ENCODE results near the gene TMEM219. TPM values are rescaled to one million over a fixed set of nuclear protein-coding genes. Genes with fewer than 3 reads are reported as not detected.
"Not testable (repeated sequence)": the region's sequence is repeated elsewhere in the genome, so short reads cannot be mapped to it uniquely, and the experiment has no call there.

TMEM219 gene
- total RNA-seq, 4 donors from 2014 or later: 118 to 143 (median 130) TPM

GRCh38 chr16:29925781-29926710 lies 35.8 kb upstream of the TMEM219 start, which contains the start of gene KCTD13:
TSS of gene KCTD13 (minus strand) at chr16:29926226. CDS start at chr16:29926033, 193 bp downstream.
- H3K4me3 ChIP-seq (ENCODE audit: low read depth, poor library complexity, severe bottlenecking): peak within 1 kb of the TSS; percentile 91
- intact Hi-C loops (cut with DNase I; ENCODE audit: low total_unique reads): no loop called here
- peak; percentile 71 to 97 for DNase-seq (ENCODE audit: low spot score in 2 of 2)
- TF ChIP-seq CTCF (IDR thresholded peaks at IDR 0.05) (no peak), POLR2A (IDR thresholded peaks at IDR 0.05) (no peak)
- 0 to 1% methylated on average over 43 to 44 of the region's 89 CpGs for WGBS, 2 donors

- no peak for DNase-seq (ENCODE audit: low spot score in 2 of 2)
- peak overlapping the region; percentile 91 for H3K4me3 ChIP-seq (ENCODE audit: low read depth, poor library complexity, severe bottlenecking)
- 2 to 3% methylated on average over 12 of the region's 12 CpGs for WGBS, 2 donors
- intact Hi-C loops (cut with DNase I; ENCODE audit: low total_unique reads): no loop called here
- TF ChIP-seq CTCF (IDR thresholded peaks at IDR 0.05): no peak
- TF ChIP-seq POLR2A (IDR thresholded peaks at IDR 0.05): no peak
These were observed 35.2 kb upstream of the TMEM219 start for GRCh38 chr16:29926711-29927052.

GRCh38 chr16:29927070-29927905 lies 34.6 kb upstream of the TMEM219 start:
- peak in 1 of 2 donors; percentile 57 for DNase-seq (ENCODE audit: low spot score in 2 of 2)
- H3K4me3 ChIP-seq (ENCODE audit: low read depth, poor library complexity, severe bottlenecking): no peak overlapping the region
- intact Hi-C loops (cut with DNase I; ENCODE audit: low total_unique reads): no loop called here
- TF ChIP-seq CTCF (IDR thresholded peaks at IDR 0.05): no peak
- TF ChIP-seq POLR2A (IDR thresholded peaks at IDR 0.05): no peak
- 56 to 58% methylated on average over 12 of the region's 12 CpGs for WGBS, 2 donors

- H3K4me3 ChIP-seq (ENCODE audit: low read depth, poor library complexity, severe bottlenecking); intact Hi-C loops (cut with DNase I; ENCODE audit: low total_unique reads); DNase-seq (ENCODE audit: low spot score in 2 of 2): not testable (repeated sequence)
- 96 to 100% methylated on average over 2 of the region's 2 CpGs for WGBS, 2 donors
These were observed 30.1 kb upstream of the TMEM219 start for GRCh38 chr16:29931750-29932149.

GRCh38 chr16:29940656-29941055 lies 21.2 kb upstream of the TMEM219 start:
- H3K4me3 ChIP-seq (ENCODE audit: low read depth, poor library complexity, severe bottlenecking): no peak overlapping the region
- peak in 1 of 2 donors; percentile 29 for DNase-seq (ENCODE audit: low spot score in 2 of 2)
- intact Hi-C loops (cut with DNase I; ENCODE audit: low total_unique reads): no loop called here
- TF ChIP-seq POLR2A (IDR thresholded peaks at IDR 0.05): no peak
- no peak for TF ChIP-seq CTCF (IDR thresholded peaks at IDR 0.05)
- WGBS, 2 donors: 58 to 74% methylated on average over 4 of the region's 4 CpGs
